ENCODE measurements around the gene CTSW.

CTSW gene

DNA sequence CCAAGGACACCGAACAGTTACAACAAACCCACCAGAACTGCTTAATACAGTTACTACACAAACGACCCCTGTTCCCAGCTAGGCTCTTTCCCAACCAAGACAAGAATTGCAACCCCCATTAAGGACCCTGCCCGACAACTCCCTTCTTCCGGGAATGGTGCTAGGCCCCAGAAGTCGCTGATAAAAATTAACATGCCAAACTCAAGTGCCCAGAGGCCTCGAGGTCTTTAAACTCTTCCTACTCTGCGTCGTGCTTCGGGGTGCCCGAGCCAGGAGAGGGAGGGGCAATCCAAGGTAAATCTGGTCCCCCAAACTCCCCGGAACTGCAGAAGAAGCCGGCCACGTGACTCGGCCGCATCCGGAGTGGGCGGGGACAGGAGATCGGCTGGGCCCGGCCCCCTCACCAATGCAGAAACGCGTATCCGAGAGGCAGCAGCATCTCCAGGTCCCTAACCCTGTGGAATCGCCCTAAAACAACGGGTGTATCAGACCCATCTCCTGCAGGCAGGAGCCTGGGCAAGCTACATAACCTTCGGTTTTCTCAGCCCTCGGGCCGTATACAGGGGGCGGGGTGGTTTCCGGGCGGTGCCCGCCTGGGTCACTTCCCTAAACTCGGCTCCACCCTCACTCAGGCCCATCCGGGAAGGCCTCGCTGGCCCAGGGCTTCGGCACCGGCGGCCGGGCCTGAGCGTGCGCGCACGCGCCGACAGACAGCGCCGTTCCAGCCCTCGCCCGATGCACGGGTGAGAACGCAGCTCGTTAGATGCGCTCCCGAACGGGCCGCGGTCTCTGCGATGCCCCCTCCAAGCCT is 22.7 kb upstream of the CTSW start:
- peak; percentile 56 for DNase-seq

DNA sequence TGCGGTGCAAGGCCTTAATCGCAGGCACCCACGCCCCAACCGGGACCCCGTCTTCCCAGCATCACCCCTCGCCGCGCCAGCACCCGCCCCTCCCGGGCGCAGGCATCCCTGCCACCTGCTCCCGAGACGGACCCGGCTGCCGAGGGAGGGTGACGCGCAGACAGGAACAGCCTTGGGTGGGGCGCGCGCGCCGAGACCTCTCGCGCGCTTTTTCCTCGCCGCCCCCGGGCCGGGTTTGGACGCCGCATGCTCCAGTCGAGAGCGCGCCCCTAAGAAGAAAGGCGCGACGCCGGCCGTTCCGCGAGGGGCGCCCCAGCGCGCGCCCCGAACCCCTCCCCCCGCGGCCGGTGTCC is 22.2 kb upstream of the CTSW start:
- DNase-seq = no peak

DNA sequence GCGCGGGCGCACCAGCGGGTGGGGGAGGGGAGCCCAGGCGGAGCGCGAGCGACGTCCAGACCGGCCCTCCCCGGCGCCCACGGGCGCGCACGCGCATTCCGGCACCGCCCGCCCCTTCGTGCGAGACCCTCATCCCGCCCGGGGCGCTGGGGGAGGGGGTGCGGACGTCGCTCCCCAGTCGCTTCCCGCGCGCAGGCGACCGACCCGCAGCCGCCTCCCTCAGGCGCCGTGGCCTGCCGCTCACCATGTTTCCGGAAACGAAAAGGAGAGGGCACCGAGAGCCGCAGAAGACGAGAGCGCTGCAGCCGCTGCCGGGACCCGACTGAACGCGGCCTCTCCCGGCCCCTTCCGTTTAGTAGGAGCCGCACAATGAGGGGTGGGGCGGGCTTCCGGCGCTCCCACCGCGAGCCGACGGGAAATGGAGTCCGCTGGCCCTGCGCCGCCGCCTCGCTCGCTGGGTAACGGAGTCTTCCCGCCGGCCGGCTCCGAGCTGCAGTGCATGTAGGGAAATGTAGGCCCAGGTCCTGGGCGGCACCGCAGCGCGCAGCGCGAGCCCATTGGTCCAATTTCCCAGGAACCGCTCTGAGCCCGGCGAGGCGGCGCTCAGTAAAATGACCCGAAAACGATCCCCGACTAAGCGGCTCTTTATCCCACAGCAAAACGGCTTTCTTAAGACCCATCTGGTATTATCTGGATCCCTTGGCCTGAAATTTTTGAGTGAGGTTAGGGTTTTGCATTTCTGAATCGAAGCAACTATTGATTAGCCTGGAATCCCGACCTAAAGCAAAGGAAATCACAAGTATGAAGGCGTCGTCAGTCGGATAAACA is 21.6 kb upstream of the CTSW start, which contains the start of gene CFL1:
Gene CFL1 (minus strand): TSS at position 328 of the 828 bp plus-strand sequence. CDS start 81 bp downstream, at position 247.
- DNase-seq = peak; percentile 99

DNA sequence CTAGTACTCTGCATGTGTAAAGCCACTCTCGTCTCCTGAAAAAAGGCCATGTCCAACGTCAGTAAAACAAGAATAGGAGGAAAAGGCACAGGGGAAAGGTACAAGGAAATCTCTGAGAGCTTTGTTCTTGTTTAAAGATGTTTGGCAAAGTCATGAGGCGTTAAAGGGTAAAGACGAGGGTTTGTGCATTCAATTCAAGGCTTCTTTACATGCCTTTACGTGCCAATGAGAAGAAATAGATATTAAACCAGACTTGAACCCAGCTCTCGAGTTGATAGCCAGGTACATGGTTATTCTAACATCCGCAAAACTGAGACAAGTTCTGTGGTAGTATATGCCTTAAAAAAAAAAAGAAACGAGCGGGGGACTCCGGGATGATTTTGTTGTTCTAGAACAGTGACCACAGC is 21.0 kb upstream of the CTSW start:
- DNase-seq = no peak

DNA sequence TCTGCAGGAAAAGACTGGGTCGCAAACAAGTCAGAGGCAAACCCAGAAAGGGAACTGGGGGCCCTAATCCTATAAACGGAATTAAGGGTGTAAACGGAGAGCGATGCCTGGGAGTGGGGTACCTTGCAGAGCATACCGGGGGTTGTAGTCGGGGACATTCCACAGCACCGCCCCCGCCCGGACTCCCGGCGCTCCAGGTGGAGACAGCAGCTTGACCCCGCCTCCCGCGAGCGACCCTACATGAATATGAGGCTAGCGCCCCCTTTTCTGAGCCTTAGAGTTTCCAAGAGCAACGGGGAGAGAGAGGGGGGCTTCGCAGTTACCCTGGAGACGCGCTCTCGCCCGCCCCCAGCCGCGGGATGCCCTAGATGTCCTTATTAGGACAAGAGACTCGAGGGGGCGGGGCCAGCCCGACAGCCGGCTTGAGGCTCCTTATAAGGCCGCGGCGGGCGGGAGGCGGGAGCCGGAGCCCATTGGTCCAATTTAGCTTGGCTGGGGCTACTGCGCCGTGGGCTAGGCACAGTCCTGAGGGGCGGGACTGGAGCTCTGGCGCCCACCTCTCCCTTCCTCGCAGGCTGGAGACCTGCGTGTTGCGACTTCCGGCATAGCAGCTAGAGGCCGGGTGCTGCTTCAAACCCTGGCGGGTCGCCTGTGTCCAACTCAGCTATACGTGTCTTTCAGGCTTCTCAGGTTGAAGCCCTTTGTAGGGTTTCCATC is 20.4 kb upstream of the CTSW start:
- peak; percentile 100 for DNase-seq

DNA sequence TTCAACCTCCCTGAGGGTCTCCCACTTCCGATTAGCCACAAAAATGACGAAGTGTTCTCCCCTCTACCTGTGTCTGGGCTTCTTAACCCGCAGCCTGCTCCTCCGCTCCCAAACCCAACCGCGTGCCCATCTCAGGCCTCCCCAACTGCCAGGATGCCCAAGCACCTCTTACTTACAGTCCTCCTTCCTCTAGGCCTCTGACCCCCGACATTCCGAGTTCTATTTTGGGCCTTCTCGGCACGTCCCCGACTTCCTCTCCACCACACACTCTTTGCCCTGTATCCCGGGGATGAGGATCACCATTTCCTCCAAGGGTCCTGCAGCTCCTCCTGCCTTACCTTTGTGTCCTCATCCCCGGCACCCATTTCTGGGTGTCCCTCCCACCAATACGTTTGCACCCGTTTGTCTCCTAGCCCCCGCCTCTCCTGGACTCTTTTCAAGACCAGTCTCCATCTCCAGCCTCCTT is 19.8 kb upstream of the CTSW start:
- DNase-seq = no peak

DNA sequence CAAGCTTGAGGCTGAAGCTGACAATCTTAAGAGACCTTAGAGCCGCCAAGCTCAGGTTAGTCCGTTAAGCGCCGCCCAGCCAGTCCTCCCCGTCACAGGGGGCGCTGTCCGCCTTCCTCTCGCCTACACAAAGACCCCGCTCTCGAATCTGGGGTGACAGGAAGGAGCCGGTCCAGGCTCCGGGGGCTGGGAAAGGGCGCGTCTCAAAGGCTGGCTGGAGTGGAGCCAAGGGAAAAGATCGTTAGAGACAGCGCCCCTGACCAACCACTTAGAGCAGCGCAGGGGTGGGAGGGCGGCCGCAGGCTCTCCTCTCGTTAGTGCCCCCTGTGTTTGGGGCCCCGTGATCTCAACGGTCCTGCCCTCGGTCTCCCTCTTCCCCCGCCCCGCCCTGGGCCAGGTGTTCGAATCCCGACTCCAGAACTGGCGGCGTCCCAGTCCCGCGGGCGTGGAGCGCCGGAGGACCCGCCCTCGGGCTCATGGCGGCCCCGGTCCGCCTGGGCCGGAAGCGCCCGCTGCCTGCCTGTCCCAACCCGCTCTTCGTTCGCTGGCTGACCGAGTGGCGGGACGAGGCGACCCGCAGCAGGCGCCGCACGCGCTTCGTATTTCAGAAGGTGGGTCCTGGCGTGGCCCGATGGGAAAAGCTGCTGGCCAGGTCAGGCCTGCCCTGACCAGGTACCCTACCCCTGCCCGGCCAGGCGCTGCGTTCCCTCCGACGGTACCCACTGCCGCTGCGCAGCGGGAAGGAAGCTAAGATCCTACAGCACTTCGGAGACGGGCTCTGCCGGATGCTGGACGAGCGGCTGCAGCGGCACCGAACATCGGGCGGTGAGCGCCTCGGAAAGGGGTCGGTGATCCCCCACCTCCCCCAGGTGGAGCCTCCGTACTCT is 19.1 kb upstream of the CTSW start, which contains the start of gene MUS81:
Gene MUS81 (plus strand): TSS at position 156 of the 887 bp plus-strand sequence. CDS start 321 bp downstream, at position 477.
- peak; percentile 99 for DNase-seq

DNA sequence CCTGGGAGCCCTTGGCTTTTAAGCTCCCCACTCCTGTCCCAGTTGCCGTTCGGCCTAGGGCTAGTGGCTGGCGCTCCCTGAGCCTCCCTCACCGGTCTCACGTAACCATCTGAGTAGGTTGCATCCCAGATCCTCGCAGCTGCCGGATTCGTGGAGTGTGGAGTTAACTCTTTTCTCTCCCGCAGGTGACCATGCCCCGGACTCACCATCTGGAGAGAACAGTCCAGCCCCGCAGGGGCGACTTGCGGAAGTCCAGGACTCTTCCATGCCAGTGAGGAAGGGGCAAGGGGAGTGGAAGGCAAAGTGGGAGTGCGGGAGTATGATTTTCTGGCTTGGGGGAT is 18.5 kb upstream of the CTSW start:
- no peak for DNase-seq

DNA sequence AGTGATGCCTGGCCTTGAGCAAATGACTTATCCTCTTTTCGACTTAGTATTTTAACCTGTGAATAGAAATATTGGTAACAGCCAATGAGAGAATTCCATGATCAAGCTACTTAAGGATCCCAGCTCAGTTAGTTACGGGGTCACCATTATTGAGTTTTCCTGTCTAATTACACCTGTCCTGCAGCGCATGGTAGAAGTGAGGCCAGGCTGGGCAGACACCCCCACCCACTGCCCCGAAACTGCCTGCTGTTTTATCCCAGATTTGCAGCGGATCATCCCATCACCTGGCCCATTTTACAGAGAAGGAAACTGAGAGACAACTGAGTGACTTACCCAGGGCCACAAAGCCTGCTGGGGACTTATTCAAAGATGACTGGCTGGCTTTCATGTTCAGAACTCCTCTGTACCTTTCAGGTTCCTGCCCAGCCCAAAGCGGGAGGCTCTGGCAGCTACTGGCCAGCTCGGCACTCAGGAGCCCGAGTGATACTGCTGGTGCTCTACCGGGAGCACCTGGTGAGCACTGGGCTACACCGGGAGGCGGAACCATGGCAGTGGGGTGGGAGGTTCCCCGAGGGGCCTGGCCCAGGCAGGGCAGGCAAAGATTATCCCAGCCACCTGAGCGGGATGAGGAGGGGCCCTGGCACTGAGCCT is 18.0 kb upstream of the CTSW start:
- no peak for DNase-seq

DNA sequence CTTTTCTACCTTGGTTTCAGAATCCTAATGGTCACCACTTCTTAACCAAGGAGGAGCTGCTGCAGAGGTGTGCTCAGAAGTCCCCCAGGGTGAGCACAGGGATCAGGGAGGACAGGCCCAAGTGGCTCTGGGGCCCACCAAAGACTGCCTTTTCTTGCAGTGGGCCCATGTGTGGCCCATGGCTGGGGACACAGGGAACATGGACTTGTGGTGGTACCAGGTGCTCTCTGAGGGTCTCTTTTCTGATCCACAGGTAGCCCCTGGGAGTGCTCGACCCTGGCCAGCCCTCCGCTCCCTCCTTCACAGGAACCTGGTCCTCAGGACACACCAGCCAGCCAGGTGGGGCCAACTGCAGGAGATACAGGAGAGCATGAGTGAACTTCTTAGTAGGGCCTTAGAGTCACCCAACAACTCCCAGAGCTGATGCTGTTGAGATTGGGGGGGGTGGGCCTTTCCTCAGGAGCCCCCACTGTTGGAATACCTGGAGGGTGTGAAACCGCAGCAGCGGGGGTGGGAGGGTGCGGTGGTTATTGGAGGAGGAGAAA is 17.4 kb upstream of the CTSW start:
- no peak for DNase-seq

DNA sequence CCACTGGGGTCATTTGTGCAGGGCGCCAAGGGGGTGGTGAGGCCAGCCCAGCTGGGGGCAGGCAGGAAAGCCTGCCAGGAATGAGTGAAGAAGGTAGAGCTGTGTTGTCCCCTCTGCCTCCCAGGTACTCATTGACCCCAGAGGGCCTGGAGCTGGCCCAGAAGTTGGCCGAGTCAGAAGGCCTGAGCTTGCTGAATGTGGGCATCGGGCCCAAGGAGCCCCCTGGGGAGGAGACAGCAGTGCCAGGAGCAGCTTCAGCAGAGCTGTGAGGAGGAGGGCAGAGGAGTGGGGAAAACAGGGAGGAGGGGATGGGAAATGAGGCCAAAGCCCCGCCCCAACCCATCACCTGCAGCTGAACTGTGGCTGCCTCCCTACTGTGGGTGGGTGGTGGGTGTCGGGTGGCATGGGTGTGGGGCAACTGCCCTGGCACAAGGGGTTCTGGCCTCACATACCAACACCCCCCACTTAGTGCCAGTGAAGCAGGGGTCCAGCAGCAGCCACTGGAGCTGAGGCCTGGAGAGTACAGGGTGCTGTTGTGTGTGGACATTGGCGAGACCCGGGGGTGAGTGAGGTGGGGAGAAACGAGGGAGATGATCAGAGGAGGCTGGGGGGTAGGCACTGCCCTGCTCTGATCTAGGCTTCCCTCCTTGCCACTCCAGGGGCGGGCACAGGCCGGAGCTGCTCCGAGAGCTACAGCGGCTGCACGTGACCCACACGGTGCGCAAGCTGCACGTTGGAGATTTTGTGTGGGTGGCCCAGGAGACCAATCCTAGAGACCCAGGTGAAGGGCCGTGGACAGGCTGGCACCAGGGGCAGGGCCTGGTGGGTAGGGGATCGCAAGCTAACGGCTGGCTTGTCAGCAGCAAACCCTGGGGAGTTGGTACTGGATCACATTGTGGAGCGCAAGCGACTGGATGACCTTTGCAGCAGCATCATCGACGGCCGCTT is 16.4 kb upstream of the CTSW start:
- DNase-seq = no peak

DNA sequence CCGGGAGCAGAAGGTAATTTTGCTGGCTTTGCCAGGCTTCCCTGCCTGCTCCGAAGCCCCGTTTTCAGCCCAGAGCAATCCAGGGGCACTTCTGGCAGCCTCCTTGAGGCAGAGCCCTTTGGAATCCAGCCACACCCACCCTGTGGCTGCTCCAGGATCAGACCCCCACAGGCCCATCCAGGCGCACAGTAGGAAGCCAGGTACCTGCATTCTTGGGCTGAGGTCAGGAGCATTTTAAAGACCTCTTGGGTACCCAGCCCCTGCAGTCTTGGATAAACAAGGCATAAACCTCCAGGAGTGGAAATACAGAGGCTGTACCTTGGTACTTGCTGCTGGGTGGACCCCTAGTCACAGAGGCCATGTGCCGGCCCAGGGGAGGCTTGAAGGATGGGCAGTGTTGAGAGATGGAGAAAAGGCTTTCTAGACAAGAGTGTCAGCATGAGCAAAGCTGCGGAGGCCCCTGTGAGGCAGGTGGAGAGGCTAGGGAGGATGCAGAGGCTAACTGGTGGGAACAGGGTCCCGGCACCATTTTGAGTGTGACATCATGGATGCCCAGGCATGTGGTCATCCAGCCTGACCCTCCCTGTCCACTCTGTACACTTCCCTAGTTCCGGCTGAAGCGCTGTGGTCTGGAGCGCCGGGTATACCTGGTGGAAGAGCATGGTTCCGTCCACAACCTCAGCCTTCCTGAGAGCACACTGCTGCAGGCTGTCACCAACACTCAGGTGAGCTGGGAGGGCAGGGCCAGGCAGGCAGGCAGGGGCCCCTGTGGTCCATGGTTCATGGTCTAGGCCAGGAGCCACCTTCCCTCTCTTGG is 15.5 kb upstream of the CTSW start:
- DNase-seq = no peak

DNA sequence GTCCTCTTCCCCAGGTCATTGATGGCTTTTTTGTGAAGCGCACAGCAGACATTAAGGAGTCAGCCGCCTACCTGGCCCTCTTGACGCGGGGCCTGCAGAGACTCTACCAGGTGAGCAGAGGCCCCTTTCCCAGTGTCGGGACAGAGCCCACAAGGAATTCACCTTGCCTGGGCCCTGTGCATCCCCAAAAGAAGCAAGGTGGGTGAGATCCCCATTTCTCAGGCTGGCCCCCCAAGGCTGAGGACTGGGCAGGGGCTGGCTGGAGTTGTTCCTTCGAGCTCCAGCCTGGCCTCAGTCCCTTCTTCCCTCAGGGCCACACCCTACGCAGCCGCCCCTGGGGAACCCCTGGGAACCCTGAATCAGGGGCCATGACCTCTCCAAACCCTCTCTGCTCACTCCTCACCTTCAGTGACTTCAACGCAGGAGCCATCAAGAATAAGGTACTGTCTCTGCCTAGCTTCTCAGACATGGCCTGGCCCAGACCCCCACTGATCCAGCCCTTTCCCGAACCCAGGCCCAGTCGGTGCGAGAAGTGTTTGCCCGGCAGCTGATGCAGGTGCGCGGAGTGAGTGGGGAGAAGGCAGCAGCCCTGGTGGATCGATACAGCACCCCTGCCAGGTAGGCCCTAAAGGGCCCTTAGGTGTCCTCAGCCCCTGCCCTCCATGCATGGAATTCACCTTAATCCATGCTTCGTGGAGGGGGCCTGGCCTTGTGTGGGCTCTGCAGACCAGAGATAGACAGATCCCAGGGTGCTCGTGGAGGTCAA is 14.7 kb upstream of the CTSW start:
- no peak for DNase-seq

DNA sequence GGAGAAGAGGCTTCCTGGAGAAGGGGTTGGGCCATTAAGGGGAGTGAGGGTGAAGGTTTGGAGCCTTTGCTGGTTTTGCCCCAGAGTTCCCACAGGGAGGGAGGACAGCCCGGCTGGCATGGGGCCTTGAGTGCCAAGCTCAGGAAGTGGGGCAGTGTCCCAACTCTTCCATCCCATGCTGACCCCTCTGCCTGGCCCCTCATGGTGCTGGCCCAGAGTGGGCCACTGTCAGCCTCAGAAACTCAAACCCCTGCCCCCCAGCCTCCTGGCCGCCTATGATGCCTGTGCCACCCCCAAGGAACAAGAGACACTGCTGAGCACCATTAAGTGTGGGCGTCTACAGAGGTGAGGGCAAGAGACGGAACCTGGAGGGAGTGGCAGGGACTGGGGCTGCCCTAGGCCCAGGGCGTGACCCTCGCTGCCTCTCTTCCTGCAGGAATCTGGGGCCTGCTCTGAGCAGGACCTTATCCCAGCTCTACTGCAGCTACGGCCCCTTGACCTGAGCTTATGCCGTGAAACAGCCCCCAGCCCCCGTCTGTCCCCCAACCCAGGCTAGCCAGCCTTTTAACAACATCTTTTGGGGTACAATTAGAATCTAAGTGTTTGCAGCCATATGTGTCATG is 14.0 kb upstream of the CTSW start:
- no peak for DNase-seq

DNA sequence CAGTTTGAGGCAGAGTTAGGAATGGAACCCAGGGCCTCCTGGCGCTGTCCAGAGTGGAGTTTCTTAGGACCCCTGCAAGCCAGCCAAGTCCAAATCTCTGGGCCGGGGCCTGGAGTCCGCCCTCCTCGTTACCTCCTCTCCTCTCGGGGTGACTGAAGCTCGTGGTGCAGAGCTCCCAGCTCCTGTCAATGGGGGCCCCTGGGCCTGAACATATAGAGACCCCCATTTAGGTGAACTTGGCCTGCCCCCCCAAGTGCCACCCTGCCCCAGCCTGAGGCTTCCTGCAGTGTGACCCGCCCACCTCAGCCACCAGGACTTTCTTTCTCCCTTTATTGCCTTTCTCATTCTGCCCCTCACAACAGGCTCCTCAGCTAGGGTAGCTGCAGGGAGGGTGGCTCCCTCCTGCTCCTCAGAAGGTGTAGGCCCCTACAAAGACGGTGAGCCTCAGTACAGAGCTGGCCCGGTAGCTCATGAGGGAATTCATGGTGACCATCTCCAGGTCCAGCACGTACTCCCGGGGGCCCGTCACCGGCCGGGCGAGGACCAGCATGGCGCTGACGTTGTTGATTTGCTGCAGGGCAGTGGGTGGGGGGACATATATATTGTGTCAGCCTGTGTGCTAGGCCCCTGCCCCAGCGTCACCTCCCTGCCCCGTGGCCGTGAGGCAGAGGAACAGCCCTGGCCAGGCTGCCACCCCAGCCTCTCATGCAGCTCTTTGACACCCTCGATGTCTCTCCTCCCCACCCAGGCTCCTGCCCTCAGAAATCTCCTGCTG is 12.9 kb upstream of the CTSW start:
- no peak for DNase-seq

DNA sequence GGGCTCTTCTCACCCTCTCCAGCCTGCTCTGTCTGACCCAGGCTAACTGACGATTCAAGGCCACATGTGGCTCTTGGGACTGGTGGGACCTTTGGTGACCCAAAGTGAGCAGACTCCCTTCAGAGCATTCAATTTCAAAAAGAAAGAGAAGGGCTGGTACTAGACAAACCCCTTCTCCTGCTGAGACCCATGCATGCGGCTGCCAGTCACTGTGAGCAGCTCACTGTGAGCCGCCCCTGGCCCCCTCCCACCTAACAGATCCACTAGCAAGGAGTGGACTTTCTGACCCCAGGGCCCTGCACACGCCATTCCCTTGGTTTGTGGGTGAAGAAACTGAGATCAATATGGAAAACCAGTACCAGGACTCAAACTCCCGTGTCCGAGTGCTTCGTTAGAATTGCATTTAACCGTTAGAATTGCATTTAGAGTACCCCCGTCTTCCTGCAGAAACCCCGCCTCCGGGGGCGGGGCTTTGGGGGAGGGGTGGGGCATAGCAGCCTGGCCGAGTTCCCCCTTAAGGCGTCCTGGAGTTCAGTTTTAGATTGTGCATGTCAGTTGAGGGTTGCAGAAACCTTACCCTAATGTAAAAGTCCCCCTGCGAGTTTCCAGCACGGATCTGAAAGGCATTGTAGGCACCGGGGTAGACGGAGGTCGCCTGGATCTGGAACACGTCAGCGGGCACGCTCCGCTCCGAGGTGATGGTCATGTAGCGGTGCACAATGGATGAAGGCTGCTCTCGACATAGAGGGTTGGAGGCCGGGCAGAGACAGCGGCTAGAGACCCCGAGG is 12.2 kb upstream of the CTSW start:
- no peak for DNase-seq
